HG02885 (cell line): Measurements from ENCODE around the gene TOMM20.

ENCODE experiments used
- ATAC-seq: cut with Tn5 transposase; IDR thresholded peaks from one replicate; pipeline ENCODE4 v1.9.1; 2021; ENCODE audit warnings: mild to moderate bottlenecking; ENCODE audit not compliant: unreplicated experiment, poor library complexity

The TOMM20 gene

GRCh38 chr1:235136111-235136510 is 7.5 kb upstream of the TOMM20 start:
- no peak for ATAC-seq

GRCh38 chr1:235134171-235134570 is 5.5 kb upstream of the TOMM20 start:
- no peak for ATAC-seq

- ATAC-seq = no peak
Observed at GRCh38 chr1:235133086-235133485, 4.4 kb upstream of the TOMM20 start.

- ATAC-seq = no peak
Observed at GRCh38 chr1:235131961-235132360, 3.3 kb upstream of the TOMM20 start.

- ATAC-seq = no peak
Observed at GRCh38 chr1:235130766-235131270, 2.2 kb upstream of the TOMM20 start.

- no peak for ATAC-seq
Observed at GRCh38 chr1:235129774-235130570, 1.3 kb upstream of the TOMM20 start.

- ATAC-seq = no peak
Observed at GRCh38 chr1:235127732-235128455, 743 bp downstream of the TOMM20 start.

GRCh38 chr1:235127203-235127602 is 1.4 kb downstream of the TOMM20 start:
- ATAC-seq = no peak

GRCh38 chr1:235124665-235125064 is 4.0 kb downstream of the TOMM20 start:
- no peak for ATAC-seq

- ATAC-seq = no peak
Observed at GRCh38 chr1:235124111-235124510, 4.5 kb downstream of the TOMM20 start.

GRCh38 chr1:235122348-235122747 is 6.3 kb downstream of the TOMM20 start:
- no peak for ATAC-seq

GRCh38 chr1:235113183-235113917 is 15.3 kb downstream of the TOMM20 start:
- no peak for ATAC-seq

GRCh38 chr1:235112297-235113182 is 16.1 kb downstream of the TOMM20 start:
- no peak for ATAC-seq

- no peak for ATAC-seq
Observed at GRCh38 chr1:235111107-235111506, 17.5 kb downstream of the TOMM20 start.

GRCh38 chr1:235108876-235109275 is 19.8 kb downstream of the TOMM20 start:
- ATAC-seq = no peak

GRCh38 chr1:235108185-235108593 is 20.4 kb downstream of the TOMM20 start:
- ATAC-seq = no peak

GRCh38 chr1:235107368-235108184 is 21.1 kb downstream of the TOMM20 start:
- ATAC-seq = no peak

- no peak for ATAC-seq
Observed at GRCh38 chr1:235106457-235106856, 22.2 kb downstream of the TOMM20 start.
